A673 (cell line): Measurements from ENCODE around the gene TBL2. TPM values are rescaled to one million over a fixed set of nuclear protein-coding genes. Genes with fewer than 3 reads are reported as not detected.
"Not testable (repeated sequence)": the region's sequence is repeated elsewhere in the genome, so short reads cannot be mapped to it uniquely, and the experiment has no call there.

Source experiments
- BruUV-seq: library from RNA; stranded (reverse); fragments of 400-500 nt; replicated peaks from 2 replicates; lab custom pipeline; 2021; lab: Mats Ljungman, UMichigan
- CTCF ChIA-PET: fragments of 300-600 bp; sonication (Branson Sonifier 250); formaldehyde crosslinking; loops from one replicate; lab custom pipeline; 2022; ENCODE audit warnings: antibody characterized with exemption; lab: Charles Lee
- POLR2A ChIA-PET: fragments of 300-600 bp; sonication (Branson Sonifier 250); formaldehyde crosslinking; loops from one replicate; lab custom pipeline; 2022; ENCODE audit warnings: antibody characterized with exemption; ENCODE audit not compliant: low non-redundant PET; lab: Charles Lee
- DNase-seq: peaks from one replicate; pipeline ENCODE4 v3.0.0-alpha.2; 2015; ENCODE audit warnings: low spot score
- H3K27ac ChIP-seq: fragments of 200-600 bp; sonication (generic); 2 replicates; pipeline ENCODE4 v1.5.1; 2016; ENCODE audit warnings: mixed run types, low read depth, mild to moderate bottlenecking, mixed read lengths, antibody characterized with exemption, low read length; ENCODE audit not compliant: poor library complexity, severe bottlenecking
- H3K27me3 ChIP-seq: fragments of 200-600 bp; sonication (generic); replicated peaks from 2 replicates; pipeline ENCODE4 v1.6.1; 2017; ENCODE audit warnings: mixed run types, low read depth, mild to moderate bottlenecking, mixed read lengths, antibody characterized with exemption, low read length; ENCODE audit not compliant: insufficient read depth, poor library complexity
- H3K36me3 ChIP-seq: fragments of 200-600 bp; sonication (generic); 2 replicates; pipeline ENCODE4 v1.6.1; 2016; ENCODE audit warnings: mixed run types, mild to moderate bottlenecking, mixed read lengths, antibody characterized with exemption, low read length; ENCODE audit not compliant: insufficient read depth, poor library complexity, severe bottlenecking
- H3K4me1 ChIP-seq: fragments of 200-600 bp; sonication (generic); 2 replicates; pipeline ENCODE4 v1.6.1; 2017; ENCODE audit warnings: mixed run types, mild to moderate bottlenecking, mixed read lengths, antibody characterized with exemption, low read length; ENCODE audit not compliant: insufficient read depth, poor library complexity, severe bottlenecking
- H3K4me3 ChIP-seq: fragments of 200-600 bp; sonication (generic); 2 replicates; pipeline ENCODE4 v1.5.1; 2016; ENCODE audit warnings: low read depth, mixed run types, mild to moderate bottlenecking, mixed read lengths, low read length; ENCODE audit not compliant: poor library complexity, severe bottlenecking
- H3K9me3 ChIP-seq: fragments of 200-600 bp; sonication (generic); 2 replicates; pipeline ENCODE4 v1.6.1; 2016; ENCODE audit warnings: mixed run types, low read depth, mild to moderate bottlenecking, mixed read lengths, antibody characterized with exemption, low read length; ENCODE audit not compliant: poor library complexity, severe bottlenecking
- EZH2 ChIP-seq: fragments of 200-600 bp; sonication (generic); IDR thresholded peaks from 2 replicates; pipeline ENCODE4 v1.6.1; 2017; ENCODE audit warnings: borderline replicate concordance, low read depth, mild to moderate bottlenecking, mixed read lengths, antibody characterized with exemption, low read length; ENCODE audit not compliant: poor library complexity, severe bottlenecking
- intact Hi-C: fragments of 100-400 bp; cut with micrococcal nuclease; formaldehyde crosslinking; loops from one replicate; pipeline ENCODE4 v1.10.0; 2022; ENCODE audit not compliant: unreplicated experiment
- total RNA-seq: library from RNA; stranded (reverse); gene quantifications from 2 replicates; pipeline ENCODE4 v1.2.3, GENCODE V29; 2021
- TF ChIP-seq, protein P1 (sequence below): fragments of 300-800, 200-600 bp; sonication (generic); conservative IDR thresholded peaks from 2 replicates; pipeline ENCODE4 v1.5.1; 2017; ENCODE audit warnings: low read depth, mild to moderate bottlenecking, antibody characterized with exemption, low read length, moderate library complexity, mixed read lengths

TBL2 gene
- total RNA-seq, 1 experiment from 2014 or later = 51.9 TPM

DNA sequence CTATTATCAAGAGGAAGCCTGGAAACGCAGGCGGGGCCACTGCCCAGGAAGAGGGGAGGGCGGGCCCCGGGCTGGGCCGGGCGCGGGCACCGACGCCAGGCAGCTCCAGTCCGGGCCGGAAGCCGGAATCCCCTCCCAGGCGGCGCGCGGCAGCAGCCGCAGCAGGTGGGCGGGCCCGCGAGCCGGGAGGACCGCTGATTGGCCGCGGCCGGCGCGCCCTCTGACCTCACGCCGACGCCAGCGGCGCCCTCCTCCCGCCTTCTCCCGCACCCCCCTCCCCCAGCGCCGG, 21.3 kb downstream of the TBL2 start:
- BruUV-seq = no TSS peak
- ChIA-PET POLR2A (interaction anchor here (0.6 to 0.7 kb wide), 3 partner anchors 150 to 243 kb away, joined by 3 to 14 read pairs (median 3); no protein-coding TSS in a partner anchor), CTCF (no interaction called here)
- peaks cover 11% of the 10 kb centered on the region for H3K4me1 ChIP-seq
- H3K4me3 ChIP-seq = peak overlapping the region; percentile 90
- peaks cover 12% of the 10 kb centered on the region for H3K36me3 ChIP-seq
- DNase-seq = peak; percentile 94
- H3K27me3 ChIP-seq = no peaks in the 10 kb centered on the region
- no peak for TF ChIP-seq EZH2
- TF ChIP-seq, protein P1, sequence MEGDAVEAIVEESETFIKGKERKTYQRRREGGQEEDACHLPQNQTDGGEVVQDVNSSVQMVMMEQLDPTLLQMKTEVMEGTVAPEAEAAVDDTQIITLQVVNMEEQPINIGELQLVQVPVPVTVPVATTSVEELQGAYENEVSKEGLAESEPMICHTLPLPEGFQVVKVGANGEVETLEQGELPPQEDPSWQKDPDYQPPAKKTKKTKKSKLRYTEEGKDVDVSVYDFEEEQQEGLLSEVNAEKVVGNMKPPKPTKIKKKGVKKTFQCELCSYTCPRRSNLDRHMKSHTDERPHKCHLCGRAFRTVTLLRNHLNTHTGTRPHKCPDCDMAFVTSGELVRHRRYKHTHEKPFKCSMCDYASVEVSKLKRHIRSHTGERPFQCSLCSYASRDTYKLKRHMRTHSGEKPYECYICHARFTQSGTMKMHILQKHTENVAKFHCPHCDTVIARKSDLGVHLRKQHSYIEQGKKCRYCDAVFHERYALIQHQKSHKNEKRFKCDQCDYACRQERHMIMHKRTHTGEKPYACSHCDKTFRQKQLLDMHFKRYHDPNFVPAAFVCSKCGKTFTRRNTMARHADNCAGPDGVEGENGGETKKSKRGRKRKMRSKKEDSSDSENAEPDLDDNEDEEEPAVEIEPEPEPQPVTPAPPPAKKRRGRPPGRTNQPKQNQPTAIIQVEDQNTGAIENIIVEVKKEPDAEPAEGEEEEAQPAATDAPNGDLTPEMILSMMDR = no peak
- H3K27ac ChIP-seq = peak overlapping the region; percentile 100
- H3K9me3 ChIP-seq = no peaks in the 10 kb centered on the region
- intact Hi-C loops = loop anchor here (2.0 kb wide), 1 partner anchor 34 kb away; the partner anchor contains the start of gene BAZ1B

DNA sequence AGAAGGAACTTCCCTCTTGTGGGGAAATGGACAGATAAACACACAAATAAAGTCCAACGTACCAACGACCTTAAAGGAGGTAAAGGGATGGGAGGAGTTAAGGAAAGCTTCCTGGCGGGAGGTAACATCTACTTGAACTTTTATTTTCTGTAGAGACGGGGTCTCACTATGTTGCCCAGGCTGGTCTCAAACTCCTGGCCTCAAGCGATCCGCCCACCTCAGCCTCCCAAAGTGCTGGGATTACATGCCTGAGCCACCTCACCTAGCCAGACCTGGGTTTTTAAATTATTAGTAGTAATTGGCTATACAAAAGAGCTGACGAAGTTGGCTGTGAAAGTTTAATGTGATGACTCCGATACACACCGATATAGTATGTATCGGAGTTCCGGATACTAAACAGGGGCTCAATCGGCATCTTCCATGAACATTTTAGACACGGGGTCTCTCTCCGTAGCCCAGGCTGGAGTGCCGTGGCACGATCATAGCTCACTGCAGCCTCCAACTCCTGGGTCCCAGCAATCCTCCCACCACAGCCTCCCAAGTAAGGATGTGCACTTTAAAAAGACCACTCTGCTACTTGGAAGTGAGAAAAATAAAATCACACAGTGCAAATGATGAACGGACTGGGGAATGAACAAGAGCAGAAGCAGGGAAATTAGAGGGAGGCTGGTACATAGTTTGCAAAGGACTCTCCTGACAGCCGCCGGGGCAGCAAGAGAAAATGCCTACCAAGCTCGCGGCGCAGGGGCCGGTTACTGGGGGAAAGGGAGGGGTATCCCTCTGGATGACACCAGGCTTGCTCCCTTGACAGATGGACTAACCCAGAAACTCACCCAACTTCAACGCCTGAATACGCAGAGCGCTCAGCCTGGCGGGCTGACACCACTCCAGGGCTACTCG, 21.9 kb downstream of the TBL2 start:
- Histone ChIP-seq H3K4me1 (peaks cover 11% of the 10 kb centered on the region), H3K9me3 (no peaks in the 10 kb centered on the region), H3K27me3 (no peaks in the 10 kb centered on the region), H3K36me3 (peaks cover 14% of the 10 kb centered on the region), H3K27ac (peak overlapping the region; percentile 100), H3K4me3 (peak overlapping the region; percentile 90)
- DNase-seq = no peak
- ChIA-PET POLR2A (interaction anchor here (0.6 to 0.7 kb wide), 3 partner anchors 151 to 243 kb away, joined by 3 to 14 read pairs (median 3); no protein-coding TSS in a partner anchor), CTCF (interaction anchor here (0.6 kb wide), 1 partner anchor 29 kb away, joined by 4 read pairs; no protein-coding TSS in a partner anchor)
- BruUV-seq = TSS peak; percentile 56
- intact Hi-C loops = loop anchor here (2.0 kb wide), 1 partner anchor 34 kb away; the partner anchor contains the start of gene BAZ1B
- TF ChIP-seq EZH2 = no peak

DNA sequence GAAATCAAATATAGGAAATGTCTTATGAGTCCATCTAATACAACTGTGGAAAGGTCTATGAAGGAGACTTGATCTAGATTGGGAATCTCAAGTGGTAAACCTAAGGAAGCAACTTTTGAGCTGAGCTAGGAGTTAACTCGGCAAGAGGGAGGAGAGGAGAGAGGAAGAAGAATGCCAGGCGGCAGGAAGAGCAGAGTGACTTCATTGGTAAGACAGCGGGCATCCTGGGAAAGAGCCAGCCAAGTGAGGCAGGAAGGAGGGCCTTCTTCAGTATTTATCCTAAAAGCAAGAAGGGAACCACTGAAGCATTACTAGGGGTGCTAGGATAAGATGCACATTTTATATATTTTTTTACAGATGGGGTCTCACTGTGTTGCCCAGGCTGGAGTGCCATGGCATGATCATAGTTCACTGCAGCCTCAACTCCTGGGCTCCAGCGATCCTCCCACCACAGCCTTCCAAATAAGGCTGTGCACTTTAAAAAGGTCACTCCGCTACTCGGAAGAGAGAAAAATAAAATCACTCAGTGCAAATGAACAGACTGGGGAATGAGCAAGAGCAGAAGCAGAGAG, 22.9 kb downstream of the TBL2 start:
- POLR2A ChIA-PET = no interaction called here
- H3K36me3 ChIP-seq = peaks cover 21% of the 10 kb centered on the region
- no peak overlapping the region for H3K27ac ChIP-seq
- no TSS peak for BruUV-seq
- intact Hi-C loops = no loop called here
- no peaks in the 10 kb centered on the region for H3K27me3 ChIP-seq
- CTCF ChIA-PET = no interaction called here
- DNase-seq = no peak
- H3K4me3 ChIP-seq = peak overlapping the region; percentile 90
- TF ChIP-seq EZH2 = no peak
- TF ChIP-seq, protein P1 = no peak
- no peaks in the 10 kb centered on the region for H3K9me3 ChIP-seq
- peaks cover 11% of the 10 kb centered on the region for H3K4me1 ChIP-seq

DNA sequence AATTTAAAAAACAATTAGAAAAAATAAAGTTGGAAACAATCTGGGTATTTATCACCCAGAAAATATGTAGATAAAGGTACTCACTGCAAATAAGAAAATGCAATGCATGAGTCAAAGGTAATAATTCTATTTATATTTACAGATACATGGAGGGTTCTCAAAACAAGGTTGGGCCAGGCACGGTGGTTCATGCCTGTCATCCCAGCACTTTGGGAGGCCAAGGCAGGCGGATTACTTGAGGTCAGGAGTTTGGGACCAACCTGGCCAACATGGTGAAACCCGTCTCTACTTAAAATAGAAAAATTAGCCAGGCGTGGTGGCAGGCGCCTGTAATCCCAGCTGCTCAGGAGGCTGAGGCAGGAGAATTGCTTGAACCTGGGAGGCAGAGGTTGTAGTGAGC, 28.3 kb downstream of the TBL2 start:
- H3K4me1 ChIP-seq, H3K27me3 ChIP-seq, DNase-seq, CTCF ChIA-PET, H3K27ac ChIP-seq, POLR2A ChIA-PET, H3K4me3 ChIP-seq, BruUV-seq, H3K9me3 ChIP-seq, intact Hi-C loops: not testable (repeated sequence)
- peaks cover 42% of the 10 kb centered on the region for H3K36me3 ChIP-seq
